HG02981 (cell line): ENCODE results near the gene SCAF1.

Experiments
- ATAC-seq: cut with Tn5 transposase; IDR thresholded peaks from one replicate; pipeline ENCODE4 v1.9.1; 2021; ENCODE audit warnings: mild to moderate bottlenecking, moderate library complexity; ENCODE audit not compliant: unreplicated experiment

The SCAF1 gene, protein sequence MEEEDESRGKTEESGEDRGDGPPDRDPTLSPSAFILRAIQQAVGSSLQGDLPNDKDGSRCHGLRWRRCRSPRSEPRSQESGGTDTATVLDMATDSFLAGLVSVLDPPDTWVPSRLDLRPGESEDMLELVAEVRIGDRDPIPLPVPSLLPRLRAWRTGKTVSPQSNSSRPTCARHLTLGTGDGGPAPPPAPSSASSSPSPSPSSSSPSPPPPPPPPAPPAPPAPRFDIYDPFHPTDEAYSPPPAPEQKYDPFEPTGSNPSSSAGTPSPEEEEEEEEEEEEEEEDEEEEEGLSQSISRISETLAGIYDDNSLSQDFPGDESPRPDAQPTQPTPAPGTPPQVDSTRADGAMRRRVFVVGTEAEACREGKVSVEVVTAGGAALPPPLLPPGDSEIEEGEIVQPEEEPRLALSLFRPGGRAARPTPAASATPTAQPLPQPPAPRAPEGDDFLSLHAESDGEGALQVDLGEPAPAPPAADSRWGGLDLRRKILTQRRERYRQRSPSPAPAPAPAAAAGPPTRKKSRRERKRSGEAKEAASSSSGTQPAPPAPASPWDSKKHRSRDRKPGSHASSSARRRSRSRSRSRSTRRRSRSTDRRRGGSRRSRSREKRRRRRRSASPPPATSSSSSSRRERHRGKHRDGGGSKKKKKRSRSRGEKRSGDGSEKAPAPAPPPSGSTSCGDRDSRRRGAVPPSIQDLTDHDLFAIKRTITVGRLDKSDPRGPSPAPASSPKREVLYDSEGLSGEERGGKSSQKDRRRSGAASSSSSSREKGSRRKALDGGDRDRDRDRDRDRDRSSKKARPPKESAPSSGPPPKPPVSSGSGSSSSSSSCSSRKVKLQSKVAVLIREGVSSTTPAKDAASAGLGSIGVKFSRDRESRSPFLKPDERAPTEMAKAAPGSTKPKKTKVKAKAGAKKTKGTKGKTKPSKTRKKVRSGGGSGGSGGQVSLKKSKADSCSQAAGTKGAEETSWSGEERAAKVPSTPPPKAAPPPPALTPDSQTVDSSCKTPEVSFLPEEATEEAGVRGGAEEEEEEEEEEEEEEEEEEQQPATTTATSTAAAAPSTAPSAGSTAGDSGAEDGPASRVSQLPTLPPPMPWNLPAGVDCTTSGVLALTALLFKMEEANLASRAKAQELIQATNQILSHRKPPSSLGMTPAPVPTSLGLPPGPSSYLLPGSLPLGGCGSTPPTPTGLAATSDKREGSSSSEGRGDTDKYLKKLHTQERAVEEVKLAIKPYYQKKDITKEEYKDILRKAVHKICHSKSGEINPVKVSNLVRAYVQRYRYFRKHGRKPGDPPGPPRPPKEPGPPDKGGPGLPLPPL

DNA sequence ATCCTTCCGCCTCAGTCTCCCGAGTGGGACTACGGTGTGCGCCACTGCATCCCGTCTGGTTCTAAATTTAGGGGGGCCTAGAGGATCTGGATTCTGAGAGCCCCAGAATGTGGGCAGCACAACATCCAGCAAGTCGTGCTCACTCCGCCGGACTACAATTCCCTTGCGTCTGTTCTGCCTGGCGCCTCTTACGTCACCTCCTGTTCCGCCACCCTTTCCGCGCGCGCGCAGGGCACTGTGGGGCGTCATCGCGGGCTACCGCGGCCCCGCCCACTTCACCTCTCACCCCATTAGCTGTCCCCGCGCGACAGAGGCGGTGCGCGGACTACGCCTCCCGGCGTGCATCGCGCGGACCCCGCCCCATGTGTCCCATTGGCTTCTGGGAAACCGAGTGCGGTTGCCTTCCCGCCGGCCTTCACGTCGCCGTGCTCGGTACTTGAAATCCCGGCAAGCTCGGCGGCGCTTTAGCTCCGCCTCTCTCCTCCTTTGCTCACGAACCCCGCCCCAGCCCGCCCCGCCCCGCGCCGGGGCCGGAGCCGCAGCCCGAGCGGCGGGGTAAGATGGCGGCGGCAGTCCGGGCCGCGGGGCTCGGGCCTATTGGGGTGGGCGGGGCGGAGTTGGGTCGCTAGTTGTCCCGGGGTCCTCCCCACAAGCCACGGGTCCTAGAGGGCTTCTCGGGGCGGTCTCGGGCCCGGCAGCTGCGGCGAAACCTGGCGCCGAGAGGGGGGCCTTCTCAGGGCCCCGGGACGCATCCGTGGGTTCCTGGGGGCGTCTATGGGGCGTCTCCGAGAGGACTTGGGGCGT is at the start of gene SCAF1:
Gene SCAF1, plus strand, starts transcription at position 522 of the 804 bp plus-strand sequence. CDS start 2,818 bp downstream, outside the sequence.
- ATAC-seq: peak; percentile 48

DNA sequence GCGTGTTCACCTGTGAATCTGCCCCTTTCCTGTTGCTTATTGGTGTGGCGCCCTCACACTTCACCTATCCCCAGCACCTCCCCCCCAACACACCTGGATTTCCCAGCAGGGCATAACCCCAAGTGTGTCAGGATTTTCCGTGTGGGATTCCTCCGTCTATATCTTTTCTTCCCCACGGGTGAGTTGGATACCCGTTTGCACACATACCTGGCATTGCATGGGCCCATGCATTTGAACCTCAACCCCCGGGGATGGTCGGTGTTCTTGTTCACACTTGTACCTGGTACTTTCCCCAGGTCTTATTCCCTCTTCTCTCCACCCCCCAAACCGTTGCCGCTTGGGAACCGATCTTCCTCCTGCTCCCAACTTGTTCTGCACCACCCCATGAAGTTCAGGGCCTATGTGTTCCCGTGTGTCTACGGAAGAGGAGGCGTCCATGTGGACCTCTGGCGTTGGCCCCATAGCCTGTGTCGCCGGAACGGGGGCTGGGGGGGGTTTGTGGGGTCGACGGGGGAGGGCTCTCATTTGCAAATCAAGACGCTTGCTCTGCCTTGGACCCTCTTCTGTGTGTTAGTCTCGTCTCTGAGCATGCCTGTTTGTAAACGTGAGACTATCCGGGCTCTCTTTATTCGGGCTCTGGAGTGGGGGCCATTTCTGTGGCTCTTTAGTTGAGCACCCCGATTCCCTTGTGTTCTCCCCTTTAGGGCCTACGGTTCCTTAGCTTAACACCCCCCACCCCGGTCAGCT is 49.4 kb upstream of the SCAF1 start:
- ATAC-seq: no peak

DNA sequence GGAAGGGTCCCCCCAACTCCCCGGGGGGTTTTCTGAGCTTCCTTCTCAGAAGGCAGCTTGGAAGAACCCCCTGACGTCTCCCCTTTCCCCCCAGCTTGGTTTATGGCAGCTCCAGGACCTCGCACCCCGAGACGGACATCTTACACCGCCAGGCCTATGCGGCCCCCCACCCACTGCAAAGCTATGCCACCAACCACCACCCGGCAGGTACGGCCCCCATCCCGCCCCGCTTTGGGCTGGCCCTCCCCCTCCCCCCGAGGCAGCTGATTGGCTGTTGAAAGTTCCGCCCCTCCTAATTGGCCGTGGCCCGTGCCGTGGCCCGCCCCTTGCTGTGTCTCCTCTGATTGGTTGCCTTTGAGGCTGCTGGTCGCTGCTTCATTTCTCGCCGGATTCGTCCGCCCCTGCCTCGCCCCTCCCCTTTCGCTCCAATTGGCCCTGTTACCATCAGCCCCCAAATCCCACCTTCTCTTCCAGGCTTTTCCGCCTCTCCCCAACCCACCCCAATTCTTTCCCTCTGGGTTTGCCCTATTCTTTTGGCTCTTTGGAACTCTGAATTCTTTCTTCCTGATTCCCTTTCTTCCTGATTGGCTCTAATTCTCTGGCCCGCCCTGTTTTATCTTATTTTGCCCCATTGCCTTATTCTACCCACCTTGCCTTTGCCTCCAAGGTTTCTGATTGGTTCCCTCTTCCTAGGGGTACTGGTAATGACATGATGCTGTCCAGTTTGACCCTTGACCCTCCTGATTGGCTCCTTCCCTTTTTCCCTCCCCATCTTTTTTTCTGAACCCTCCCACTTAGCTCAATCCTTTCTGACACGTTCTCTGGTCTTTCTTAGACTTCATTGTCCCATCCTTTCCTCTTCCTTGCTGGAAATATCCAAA is 48.5 kb upstream of the SCAF1 start:
- peak; percentile 52 for ATAC-seq

DNA sequence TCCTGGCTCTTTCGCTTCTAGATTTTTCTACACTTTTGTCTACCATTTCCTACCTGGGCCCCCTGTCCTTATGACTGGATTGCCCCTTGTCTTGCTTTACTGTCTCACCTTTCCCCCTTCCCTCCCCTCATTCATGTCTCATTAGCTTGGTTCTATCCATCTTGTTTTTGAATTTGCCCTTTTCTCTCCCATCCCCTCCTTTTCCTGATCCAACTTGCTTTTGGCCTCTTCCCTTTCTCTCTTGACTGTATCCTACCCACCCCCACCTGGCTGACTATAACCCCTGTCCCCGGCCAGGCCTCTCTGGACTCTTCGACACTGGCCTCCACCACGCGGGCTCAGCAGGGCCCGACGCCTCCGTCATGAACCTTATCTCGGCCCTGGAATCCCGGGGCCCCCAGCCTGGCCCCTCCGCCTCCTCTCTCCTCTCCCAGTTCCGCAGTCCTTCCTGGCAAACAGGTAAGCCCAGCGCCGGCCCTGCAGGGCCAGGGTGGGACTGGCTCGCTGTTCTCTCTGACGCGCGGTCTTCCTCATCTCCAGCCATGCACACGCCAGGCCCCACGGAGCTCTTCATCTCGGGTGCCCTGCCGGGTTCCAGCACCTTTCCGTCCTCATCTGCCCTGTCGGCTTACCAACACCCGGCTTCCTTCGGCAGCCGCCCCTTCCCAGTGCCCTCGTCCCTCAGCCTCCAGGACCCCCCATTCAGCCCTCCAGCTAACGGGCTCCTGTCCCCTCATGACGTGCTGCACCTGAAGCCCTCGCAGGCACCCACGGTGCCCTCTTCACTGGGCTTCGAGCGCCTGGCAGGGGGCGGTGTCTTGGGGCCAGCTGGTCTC is 47.6 kb upstream of the SCAF1 start:
- no peak for ATAC-seq

DNA sequence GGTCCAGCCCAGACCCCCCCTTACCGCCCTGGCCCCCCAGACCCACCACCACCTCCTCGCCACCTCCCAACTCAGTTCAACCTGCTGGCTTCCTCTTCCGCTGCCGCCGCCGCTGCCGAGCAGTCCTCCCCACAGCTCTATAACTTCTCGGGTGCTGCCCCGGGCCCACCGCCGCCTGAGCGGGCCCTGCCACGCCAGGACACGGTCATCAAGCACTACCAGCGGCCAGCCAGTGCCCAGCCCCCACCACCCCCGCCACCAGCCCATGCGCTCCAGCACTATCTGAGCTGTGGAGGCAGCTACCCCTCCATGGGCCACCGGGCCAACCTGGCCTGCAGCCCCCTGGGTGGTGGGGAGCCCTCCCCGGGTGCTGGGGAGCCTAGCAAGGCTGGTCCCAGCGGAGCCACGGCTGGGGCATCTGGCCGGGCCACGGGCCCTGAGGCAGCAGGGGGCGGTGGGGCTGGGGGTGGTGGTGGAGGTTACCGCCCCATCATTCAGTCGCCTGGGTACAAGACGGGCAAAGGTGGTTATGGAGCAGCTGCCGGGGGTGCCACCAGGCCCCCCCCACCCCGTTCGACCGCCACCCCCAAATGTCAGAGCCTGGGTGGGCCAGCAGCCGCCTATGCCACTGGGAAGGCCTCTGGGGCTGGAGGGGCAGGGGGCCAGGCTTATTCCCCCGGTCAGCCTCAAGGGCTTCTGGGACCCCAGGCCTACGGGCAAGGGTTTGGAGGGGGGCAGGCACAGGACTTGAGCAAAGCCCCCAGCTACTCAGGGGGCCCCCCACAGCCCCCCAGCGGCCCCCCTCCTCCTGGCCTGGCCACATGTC is 46.8 kb upstream of the SCAF1 start:
- ATAC-seq: no peak

DNA sequence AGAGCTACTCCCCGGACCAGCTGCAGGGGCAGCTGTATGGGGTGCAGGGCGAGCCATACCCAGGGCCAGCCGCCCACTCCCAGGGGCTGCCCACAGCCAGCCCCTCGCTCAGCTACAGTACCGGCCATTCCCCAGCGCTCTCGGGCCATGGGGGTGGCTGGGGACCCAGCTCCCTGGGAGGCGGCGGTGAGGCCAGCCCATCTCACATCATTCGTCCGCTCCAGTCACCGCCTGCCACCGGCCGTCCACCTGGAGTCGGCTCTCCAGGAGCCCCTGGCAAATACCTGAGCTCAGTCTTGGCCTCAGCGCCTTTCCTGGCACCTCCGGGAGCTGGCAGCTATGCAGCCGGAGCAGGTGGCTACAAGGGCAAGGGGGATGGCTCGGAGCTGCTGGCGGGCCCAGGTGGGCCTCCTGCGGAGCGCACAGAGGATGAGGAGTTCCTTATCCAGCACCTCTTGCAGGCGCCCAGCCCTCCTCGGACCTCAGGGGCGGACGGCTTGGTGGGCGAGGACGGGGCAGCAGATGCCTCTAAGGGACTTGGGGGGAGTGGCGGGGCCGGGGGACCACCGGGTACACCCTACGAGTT is 46.1 kb upstream of the SCAF1 start:
- no peak for ATAC-seq

DNA sequence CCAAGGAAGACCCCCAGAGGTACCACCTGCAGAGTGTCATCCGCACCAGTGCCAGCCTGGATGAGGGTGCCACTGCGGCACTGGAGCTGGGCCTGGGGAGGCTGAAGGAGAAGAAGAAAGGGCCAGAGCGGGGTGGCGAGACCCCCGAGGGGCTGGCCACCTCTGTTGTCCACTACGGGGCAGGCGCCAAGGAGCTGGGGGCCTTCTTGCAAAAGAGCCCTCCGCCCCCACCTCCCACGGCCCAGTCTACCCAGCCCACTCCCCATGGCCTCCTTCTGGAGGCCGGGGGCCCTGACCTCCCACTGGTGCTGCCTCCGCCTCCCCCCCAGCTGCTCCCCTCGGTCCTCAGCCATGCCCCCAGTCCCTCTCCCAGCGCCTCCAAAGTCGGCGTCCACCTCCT is 45.6 kb upstream of the SCAF1 start:
- no peak for ATAC-seq

DNA sequence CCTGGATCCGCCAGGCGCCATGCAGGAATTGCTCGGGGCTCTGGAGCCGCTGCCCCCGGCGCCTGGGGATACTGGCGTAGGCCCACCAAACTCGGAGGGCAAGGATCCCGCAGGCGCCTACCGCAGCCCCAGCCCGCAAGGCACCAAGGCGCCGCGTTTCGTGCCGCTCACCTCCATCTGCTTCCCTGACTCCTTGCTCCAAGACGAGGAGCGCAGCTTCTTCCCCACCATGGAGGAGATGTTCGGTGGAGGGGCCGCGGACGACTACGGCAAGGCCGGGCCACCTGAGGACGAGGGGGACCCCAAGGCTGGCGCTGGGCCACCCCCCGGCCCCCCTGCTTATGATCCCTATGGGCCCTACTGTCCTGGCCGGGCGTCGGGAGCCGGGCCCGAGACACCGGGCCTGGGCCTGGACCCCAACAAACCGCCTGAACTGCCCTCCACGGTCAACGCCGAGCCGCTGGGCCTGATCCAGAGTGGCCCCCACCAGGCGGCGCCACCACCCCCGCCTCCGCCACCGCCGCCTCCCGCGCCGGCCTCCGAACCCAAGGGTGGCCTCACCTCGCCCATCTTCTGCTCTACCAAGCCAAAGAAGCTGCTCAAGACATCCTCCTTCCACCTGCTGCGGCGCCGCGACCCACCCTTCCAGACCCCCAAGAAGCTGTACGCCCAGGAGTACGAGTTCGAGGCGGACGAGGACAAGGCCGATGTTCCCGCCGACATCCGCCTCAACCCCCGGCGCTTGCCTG is 44.9 kb upstream of the SCAF1 start:
- no peak for ATAC-seq

DNA sequence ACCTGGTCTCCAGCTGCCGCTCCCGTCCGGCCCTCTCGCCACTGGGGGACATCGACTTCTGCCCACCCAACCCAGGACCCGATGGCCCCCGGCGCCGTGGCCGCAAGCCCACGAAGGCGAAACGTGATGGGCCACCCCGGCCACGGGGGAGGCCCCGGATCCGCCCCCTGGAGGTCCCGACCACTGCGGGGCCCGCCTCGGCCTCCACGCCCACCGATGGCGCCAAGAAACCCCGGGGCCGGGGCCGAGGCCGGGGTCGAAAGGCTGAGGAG is 44.4 kb upstream of the SCAF1 start:
- ATAC-seq: no peak

DNA sequence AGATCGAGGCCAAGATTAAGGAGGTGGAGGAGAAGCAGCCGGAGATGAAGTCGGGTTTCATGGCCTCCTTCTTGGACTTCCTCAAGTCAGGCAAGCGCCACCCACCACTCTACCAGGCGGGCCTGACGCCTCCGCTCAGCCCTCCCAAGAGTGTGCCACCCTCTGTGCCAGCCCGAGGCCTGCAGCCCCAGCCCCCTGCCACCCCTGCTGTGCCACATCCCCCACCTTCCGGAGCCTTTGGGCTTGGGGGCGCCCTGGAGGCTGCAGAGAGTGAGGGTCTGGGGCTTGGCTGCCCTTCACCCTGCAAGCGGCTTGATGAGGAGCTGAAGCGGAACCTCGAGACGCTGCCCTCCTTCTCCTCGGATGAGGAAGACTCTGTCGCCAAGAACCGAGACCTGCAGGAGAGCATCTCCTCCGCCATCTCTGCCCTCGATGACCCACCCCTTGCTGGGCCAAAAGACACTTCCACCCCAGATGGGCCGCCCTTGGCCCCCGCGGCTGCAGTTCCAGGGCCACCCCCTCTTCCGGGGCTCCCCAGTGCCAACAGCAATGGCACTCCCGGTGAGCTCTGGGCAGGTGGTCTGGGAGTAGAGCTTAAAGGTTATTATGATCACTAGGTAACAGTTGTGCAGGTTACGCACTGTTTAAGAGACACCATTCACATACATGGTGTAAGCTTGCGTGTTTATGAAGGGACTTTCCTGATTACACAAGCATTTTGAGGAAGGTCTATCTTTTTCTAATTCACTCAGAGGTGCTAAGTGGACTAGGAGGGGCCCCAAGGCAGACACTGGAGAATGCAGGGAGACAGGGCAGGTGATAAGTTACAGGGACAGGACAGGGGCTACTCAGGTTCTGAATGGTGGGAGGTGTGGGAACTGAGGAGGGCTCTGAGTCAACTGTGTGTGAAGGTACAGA is 42.4 kb upstream of the SCAF1 start:
- ATAC-seq: no peak

DNA sequence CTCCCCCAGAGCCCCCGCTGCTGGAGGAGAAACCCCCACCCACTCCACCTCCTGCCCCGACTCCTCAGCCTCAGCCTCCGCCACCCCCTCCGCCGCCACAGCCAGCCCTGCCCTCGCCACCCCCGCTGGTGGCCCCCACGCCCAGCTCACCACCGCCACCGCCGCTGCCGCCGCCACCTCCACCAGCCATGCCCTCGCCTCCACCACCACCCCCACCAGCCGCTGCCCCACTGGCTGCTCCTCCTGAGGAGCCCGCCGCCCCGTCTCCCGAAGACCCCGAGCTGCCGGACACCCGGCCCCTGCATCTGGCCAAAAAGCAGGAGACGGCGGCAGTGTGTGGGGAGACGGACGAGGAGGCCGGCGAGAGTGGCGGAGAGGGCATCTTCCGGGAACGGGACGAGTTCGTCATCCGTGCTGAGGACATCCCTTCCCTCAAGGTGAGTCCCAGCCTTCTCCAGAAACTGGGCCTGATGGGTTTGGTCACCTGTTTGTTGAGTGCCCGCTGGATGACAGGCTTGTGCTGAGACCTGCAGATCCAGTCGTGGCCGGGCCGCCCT is 40.4 kb upstream of the SCAF1 start:
- no peak for ATAC-seq

DNA sequence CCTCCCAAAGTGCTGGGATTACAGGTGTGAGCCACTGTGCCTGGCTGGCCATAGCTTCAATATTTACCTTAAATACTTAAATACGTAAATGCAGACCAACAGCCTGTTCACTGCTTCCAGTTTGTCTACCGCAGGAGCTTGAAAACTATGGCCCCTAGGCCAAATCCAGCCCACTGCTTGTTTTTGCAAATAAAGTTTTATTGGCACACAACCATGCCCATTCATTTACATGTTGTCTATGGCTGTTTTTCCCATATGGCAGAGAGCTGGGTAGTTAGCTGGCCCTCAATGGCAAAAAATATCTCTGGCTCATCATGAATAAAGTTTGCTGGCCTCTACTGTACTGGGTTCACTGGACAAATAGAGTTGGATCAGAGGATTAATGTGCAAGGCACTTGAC is 39.2 kb upstream of the SCAF1 start:
- no peak for ATAC-seq

DNA sequence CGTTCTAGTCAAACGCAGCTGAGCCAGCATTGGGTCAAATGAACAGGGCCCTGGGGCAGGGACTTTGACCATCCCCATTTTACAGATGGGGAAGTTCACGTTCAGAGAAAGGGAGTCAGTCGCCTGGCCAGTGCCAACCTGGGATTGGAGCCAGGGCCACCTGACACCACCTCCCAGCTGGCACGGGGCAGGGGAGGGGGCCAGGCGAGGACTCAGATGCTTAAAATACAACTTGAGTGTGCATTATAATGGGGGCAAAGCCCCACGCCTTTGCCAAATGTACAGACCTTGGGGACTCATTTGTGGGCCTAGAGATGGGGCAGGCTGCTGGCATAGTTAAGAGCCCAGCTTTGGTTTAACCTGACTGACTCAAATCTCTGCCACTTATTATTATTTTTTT is 36.4 kb upstream of the SCAF1 start:
- no peak for ATAC-seq

DNA sequence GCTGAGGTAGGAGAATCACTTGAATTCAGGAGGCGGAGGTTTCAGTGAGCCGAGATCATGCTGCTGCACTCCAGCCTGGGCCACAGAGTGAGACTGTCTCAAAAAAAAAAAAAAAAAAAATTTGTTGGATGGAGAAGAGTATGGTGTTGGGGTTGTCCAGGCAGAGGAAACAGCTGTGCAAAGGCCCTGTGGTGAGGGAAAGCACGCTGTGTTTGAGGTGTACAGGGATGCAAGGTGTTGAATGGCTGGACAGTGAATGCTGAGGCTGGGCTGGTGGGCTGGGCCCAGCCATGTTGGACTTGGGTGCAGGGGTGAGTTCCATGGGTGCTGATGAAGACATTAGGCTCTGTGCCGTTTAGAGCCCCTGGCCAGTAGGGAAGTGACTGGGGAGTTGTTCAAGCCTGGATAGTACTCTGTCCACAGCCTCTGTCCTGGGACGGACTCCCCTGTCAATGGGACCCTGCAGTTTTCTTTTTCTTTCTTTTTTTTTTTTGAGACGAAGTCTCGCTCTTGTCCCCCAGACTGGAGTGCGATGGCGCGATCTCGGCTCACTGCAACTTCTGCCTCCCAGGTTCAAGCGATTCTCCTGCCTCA is 32.4 kb upstream of the SCAF1 start:
- ATAC-seq: no peak
